ENCODE results near the gene SLX4.
"Not testable (repeated sequence)": the region's sequence is repeated elsewhere in the genome, so short reads cannot be mapped to it uniquely, and the experiment has no call there.

SLX4 gene

GRCh38 chr16:3611146-3611975, at the start of gene SLX4:
TSS of gene SLX4 (minus strand) at chr16:3611606. CDS start at chr16:3608964, 2,642 bp downstream.
- DNase-seq, result peak; percentile 72

- no peak for DNase-seq
Measured at GRCh38 chr16:3659251-3659650, 47.8 kb upstream of the SLX4 start.

- DNase-seq, result no peak
Measured at GRCh38 chr16:3656491-3657468, 45.4 kb upstream of the SLX4 start.

- not testable (repeated sequence) for DNase-seq
Measured at GRCh38 chr16:3656160-3656490, 44.7 kb upstream of the SLX4 start.

GRCh38 chr16:3655396-3656159, 44.2 kb upstream of the SLX4 start:
- DNase-seq, result no peak

- no peak for DNase-seq
Measured at GRCh38 chr16:3655030-3655395, 43.6 kb upstream of the SLX4 start.

- DNase-seq, result no peak
Measured at GRCh38 chr16:3654249-3654991, 43.0 kb upstream of the SLX4 start, which contains the start of gene DNASE1. TSS of gene DNASE1 (plus strand) at chr16:3654691. CDS start at chr16:3655374, 683 bp downstream.

GRCh38 chr16:3652373-3653195, 41.2 kb upstream of the SLX4 start:
- no peak for DNase-seq

- no peak for DNase-seq
Measured at GRCh38 chr16:3651461-3652372, 40.3 kb upstream of the SLX4 start.

- no peak for DNase-seq
Measured at GRCh38 chr16:3650631-3651265, 39.3 kb upstream of the SLX4 start.

- no peak for DNase-seq
Measured at GRCh38 chr16:3646348-3646920, 35.0 kb upstream of the SLX4 start.

- DNase-seq, result no peak
Measured at GRCh38 chr16:3645504-3646347, 34.3 kb upstream of the SLX4 start.

- DNase-seq, result no peak
Measured at GRCh38 chr16:3645108-3645503, 33.7 kb upstream of the SLX4 start.

GRCh38 chr16:3643095-3643730, 31.8 kb upstream of the SLX4 start:
- DNase-seq, result no peak

GRCh38 chr16:3642397-3643094, 31.1 kb upstream of the SLX4 start:
- DNase-seq, result no peak

GRCh38 chr16:3641801-3642396, 30.5 kb upstream of the SLX4 start:
- no peak for DNase-seq

All from NCI-H1694 treated with DMSO at 0.1 percent for 48 hours (cell line).